Coronary artery (tissue), 2 donors: ENCODE data around the gene SRCAP.

ENCODE experiments used
- DNase-seq: peaks from one replicate; pipeline ENCODE4 v3.0.0-alpha.2; 2017; ENCODE audit warnings: low spot score
- H3K27ac ChIP-seq, 2 donors: fragments of 200-600 bp; sonication (generic); one replicate each; pipeline ENCODE4 v1.5.1; 2016 to 2019
- H3K4me3 ChIP-seq: fragments of 200-600 bp; sonication (generic); 2 replicates; pipeline ENCODE4 v1.5.1; 2016; ENCODE audit warnings: mild to moderate bottlenecking, moderate library complexity
- CTCF ChIP-seq: fragments of 200-600 bp; sonication (generic); IDR thresholded peaks from one replicate; pipeline ENCODE4 v1.5.1; 2019; ENCODE audit warnings: antibody characterized with exemption

SRCAP gene

GRCh38 chr16:30786936-30787612 lies 88.1 kb downstream of the SRCAP start, which contains the start of gene ZNF629:
TSS of gene ZNF629 (minus strand) at chr16:30787205. CDS start at chr16:30784482, 2,723 bp downstream.
- peak within 1 kb of the TSS; percentile 85 to 91 for H3K27ac ChIP-seq
- no peak for TF ChIP-seq CTCF
- no peak for DNase-seq
- H3K4me3 ChIP-seq, result peak within 1 kb of the TSS; percentile 89

- DNase-seq, result no peak
- Histone ChIP-seq H3K4me3 (peak overlapping the region; percentile 89), H3K27ac (peak overlapping the region; percentile 85 to 91)
- TF ChIP-seq CTCF, result no peak
Observed at GRCh38 chr16:30787613-30788378, 88.8 kb downstream of the SRCAP start.
